HG02938 (cell line): ENCODE results near the gene ZNF48.

Source experiments
- ATAC-seq: cut with Tn5 transposase; IDR thresholded peaks from one replicate; pipeline ENCODE4 v1.9.1; 2021; ENCODE audit warnings: mild to moderate bottlenecking, moderate library complexity; ENCODE audit not compliant: unreplicated experiment

ZNF48 gene

DNA sequence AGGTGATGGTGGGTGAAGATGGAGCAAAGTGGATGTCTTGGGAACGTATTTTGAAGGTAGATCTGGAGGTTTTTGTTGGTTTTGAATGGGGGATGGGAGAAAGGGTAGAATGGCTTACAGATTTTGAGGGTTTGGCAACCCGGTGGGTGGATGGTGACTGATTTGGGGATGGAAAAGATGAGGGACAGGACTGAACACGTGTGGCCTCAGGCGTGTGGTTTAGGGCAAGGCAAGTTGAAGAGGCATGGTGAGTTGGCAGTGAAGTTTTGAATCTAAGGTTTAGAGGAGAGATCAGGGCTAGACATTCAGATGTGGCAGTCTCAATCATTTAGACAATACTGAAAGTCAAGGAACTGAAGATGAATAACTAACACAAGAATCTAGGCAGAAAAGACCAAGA lies 39.6 kb downstream of the ZNF48 start:
- no peak for ATAC-seq

GRCh38 chr16:30437511-30438046 lies 42.4 kb downstream of the ZNF48 start:
- no peak for ATAC-seq

DNA sequence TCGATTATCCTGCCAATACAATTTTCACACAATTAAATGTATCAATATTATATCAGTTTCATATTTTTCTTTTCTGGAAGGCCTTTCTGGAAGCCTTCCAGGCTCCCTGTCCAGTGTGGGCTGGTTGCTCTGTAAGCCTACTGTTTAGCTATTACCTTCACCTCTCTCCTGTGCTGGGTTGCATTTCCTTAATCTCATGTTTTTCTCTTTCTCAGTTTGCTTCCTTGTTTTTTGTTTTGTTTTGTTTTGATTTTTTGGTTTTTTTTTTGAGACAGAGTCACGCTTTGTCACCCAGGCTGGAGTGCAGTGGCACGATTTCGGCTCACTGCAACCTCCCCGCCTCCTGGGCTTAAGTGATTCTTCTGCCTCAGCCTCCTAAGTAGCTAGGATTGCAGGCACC lies 43.6 kb downstream of the ZNF48 start:
- ATAC-seq, result no peak

DNA sequence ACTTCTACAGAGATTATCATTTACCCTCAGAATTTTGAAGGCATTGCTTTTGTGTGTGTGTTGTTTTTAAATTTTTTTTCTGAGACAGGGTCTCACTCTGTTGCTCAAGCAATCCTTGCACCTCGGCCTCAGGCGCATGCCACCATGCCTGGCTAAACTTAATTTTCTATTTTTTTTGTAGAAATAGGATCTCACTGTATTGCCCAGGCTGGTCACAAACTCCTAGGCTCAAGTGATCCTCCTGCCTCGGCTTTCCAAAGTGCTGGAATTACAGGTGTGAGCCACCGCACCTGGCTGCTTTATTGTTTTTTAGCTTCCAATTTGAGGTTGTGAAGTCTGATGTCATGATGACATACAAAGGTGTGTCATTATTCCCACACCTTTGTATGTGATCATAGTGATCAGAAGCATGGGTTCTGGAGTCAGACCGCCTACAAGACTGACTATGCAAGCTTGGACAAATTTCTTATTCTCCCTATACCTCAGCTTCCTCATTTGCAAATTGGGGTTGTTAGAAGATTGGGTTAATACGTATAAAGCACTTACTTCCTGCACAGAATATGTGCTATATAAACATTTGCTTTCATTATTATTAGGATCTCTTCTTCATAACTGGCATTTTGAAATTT lies 44.6 kb downstream of the ZNF48 start:
- no peak for ATAC-seq

DNA sequence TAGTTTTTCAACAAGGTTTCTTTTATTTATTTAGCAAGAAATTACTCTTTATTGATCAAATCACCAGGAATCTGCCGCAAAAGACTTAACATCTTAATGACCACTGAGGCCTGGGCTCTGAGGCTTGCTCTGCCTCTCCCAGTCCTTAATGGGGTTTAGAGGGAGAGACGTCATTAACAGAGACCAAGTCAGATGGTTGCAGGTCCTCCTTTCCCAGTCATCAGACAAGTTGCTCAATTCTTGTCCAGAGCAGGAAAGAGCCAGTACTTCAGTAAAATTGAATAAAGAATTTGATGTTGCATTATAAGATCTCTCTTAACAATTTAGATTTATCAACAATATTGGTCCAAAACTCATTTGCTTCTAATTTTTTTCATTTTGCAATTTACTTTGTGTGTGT lies 48.4 kb downstream of the ZNF48 start:
- no peak for ATAC-seq

DNA sequence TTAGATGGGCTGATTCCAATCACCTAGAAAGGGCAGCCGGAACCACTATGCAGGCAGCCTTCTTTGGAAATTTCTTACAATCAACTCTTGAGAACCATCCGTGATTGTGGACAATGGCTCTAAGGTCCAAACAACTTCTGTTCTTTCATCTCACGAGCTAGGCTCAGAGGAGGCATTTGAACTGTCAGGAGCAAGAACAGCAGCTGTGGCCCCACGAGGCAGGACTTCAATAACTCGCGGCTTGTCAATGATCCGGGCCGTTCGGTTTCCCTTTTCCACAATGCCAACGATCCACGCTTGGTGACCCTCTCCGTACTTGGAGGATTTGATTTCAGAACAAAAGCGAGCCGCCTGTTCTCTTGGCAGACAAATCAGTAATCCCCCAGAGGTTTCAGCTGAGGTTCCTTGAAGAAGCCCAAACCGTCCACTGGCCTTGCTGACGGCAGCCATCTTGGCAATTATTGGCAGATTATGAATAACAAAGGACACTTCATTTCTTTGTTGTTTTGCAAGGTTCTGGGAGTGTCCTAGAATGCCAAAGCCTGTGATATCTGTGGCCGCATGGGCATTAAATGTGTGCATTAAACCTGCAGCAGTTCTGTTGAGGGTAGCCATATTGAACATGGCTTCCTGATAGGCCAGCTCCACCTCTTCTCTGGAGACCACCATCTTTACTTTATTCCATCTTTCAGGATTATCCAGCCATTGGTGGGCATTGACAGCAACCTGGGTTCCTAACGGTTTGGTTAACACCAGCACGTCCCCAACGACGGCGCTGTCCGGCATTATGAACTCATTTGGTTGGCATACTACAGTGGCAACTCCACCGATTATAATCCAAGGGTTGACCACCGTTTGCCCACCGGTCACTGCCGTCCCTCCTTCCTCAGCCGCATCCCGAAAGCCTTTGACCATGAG lies 49.3 kb downstream of the ZNF48 start:
- no peak for ATAC-seq

DNA sequence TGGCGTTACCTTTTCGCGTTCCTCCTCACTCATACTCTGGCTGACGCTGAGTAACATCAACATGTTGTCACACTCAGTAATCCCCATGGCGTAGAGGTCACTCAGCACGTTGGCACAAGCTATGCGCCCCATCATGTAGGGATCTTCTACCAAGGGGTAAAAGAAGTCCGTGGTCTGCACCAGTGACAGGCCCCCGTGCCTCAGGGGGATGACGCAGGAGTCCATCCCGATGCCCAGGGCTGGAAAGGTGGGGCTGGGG lies 49.9 kb downstream of the ZNF48 start:
- ATAC-seq, result no peak

GRCh38 chr16:30445408-30446202 lies 50.4 kb downstream of the ZNF48 start, which contains the start of gene SEPHS2:
Gene SEPHS2, minus strand, starts transcription at chr16:30445874. Its CDS starts 147 bp downstream, at chr16:30445727.
- peak; percentile 90 for ATAC-seq

GRCh38 chr16:30446203-30446595 lies 51.0 kb downstream of the ZNF48 start:
- no peak for ATAC-seq

GRCh38 chr16:30447512-30448226 lies 52.4 kb downstream of the ZNF48 start:
- ATAC-seq, result no peak

- ATAC-seq, result no peak
Measured at GRCh38 chr16:30449116-30449435, 53.9 kb downstream of the ZNF48 start.
